PFSK-1 (cell line): Measurements from ENCODE around the gene SH3GL1.

ENCODE experiments used
- FOXP2 ChIP-seq: optimal IDR thresholded peaks from 2 replicates; pipeline ENCODE3; 2011; ENCODE audit warnings: borderline replicate concordance, control low read depth, inconsistent platforms; ENCODE audit not compliant: insufficient read depth; ENCODE audit errors: extremely low read length, extremely low read depth
- POLR2AphosphoS5 ChIP-seq: IDR thresholded peaks from 2 replicates; pipeline ENCODE4 v1.6.1; 2012; ENCODE audit warnings: low read depth, mild to moderate bottlenecking, control low read depth, low read length, moderate library complexity
- REST ChIP-seq, 2 experiments: IDR thresholded peaks; 2 replicates each; pipeline versions ENCODE4 v1.6.1 to v1.8.0; 2011 to 2012; ENCODE audit warnings: low read depth in 2 of 2, low read length in 2 of 2, control low read depth in 1 of 2, inconsistent platforms in 1 of 2, mild to moderate bottlenecking in 1 of 2, moderate library complexity in 1 of 2; ENCODE audit not compliant: insufficient read depth in 1 of 2
- SIN3A ChIP-seq: IDR thresholded peaks from 2 replicates; pipeline ENCODE4 v1.6.1; 2012; ENCODE audit warnings: mild to moderate bottlenecking, low read length, moderate library complexity, borderline replicate concordance; ENCODE audit not compliant: insufficient read depth
- TAF1 ChIP-seq: IDR thresholded peaks from 2 replicates; pipeline ENCODE4 v1.6.1; 2012; ENCODE audit warnings: low read length, control low read depth, borderline replicate concordance; ENCODE audit not compliant: insufficient read depth

Gene SH3GL1

GRCh38 chr19:4388337-4389063, 11.8 kb downstream of the SH3GL1 start:
- TF ChIP-seq POLR2AphosphoS5 (no peak), FOXP2 (no peak), TAF1 (no peak), REST (IDR thresholded peaks at IDR 0.05; ENCODE audit: insufficient read depth in 1 of 2, low read depth in 2 of 2, low read length in 2 of 2) (no peak)

DNA sequence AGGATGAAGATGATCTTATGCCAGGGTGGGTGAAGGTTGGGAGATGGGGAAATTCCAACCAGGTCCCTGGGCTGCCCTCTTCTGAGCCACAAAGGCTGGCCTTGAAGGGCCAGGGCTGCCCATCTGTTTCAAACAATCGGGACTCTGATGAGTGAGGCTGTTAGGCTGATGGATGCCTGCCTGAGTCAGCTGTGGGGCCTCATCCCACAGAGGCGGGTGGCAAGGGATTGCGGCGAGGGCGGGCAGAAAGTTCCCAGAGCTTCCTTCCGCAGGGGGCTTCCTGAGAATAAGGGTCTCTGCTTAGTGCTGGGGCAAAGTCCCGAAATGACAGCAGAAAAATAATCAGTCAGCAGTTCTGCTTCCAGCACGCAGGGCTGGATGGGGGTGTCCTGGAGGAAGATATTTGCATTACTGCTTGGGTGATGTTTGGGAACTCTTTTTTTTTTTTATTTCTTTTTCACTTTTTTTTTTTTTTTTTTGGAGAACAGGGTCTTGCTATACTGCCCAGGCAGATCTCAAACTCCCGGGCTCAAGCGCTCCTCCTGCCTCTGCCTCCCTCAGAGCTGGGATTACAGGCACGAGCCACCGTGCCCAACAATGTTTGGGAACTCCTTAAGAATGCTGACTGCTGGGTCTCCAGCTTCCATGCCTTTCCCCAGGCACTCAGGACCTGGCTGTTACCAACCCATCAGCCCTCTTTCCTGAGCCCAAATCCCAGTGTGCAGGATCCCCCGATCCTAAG, 14.1 kb downstream of the SH3GL1 start:
- no peak for TF ChIP-seq SIN3A
- TF ChIP-seq TAF1: no peak
- TF ChIP-seq POLR2AphosphoS5: no peak
- TF ChIP-seq REST (IDR thresholded peaks at IDR 0.05; ENCODE audit: insufficient read depth in 1 of 2, low read depth in 2 of 2, low read length in 2 of 2): no peak
- TF ChIP-seq FOXP2: no peak

DNA sequence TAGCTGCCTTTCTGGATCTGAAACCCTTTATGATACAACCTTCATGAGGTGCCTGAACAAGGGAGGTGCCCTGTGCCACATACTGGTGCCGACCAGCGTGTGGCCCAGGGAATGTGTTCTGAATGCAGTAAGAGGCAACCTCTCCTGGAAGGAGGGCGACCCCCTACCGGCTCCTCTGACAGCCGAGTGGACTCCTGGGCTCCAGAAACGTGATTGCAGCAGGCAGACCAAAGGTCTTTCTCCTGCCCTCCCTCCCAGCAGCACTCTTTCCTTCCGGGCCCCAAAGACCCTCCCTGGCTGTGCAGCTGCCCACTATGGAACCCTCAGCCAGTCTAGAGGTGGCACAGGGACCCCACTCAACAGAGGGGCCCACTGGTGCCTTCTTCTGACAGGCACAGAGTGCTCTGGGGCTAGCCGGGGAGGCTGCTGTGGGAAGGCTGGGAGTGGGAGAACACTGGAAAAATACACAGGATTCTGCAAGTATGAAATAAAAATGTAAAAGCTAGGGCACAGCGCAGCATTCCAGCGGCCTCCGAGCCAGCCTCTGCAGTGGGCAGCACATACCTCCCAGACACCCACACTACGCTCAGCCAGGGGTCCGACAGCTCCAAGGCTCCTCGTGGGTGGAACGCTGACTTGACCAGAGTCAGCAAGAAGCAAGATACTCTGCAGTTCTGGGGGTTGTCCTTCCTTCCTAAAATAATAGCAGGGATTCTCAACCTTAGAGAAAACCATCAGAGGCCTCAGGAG, 14.9 kb downstream of the SH3GL1 start:
- TF ChIP-seq TAF1 (no peak), SIN3A (no peak), REST (IDR thresholded peaks at IDR 0.05; ENCODE audit: insufficient read depth in 1 of 2, low read depth in 2 of 2, low read length in 2 of 2) (no peak), POLR2AphosphoS5 (no peak), FOXP2 (no peak)

DNA sequence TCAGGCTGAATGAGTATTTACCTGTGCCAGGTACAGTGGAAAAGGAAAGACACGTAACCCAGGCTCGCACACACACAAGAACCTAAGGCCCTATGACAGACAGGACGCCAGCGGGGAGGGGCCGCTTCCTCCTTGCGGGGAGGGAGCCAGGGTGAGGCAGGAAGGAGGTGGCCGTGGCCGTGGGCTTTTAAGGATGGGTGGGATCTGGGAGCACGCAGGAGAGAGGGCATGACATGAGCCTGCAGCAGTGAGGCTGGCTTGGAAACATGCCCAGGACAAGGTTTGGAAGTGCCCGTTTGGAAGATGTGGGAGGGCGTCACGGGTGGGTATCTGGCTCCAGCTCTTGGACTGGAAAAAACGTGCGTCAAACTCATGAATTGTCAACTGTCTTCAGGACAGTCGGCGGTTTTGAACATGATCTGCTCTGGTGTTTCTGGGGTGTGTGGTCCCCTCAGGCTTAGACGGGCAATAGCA, 20.1 kb downstream of the SH3GL1 start:
- TF ChIP-seq REST (IDR thresholded peaks at IDR 0.05; ENCODE audit: insufficient read depth in 1 of 2, low read depth in 2 of 2, low read length in 2 of 2) (no peak), POLR2AphosphoS5 (no peak), FOXP2 (no peak), TAF1 (no peak), SIN3A (no peak)
